GM12878 (cell line): ENCODE measurements around the gene ARHGEF25. TPM values are rescaled to one million over a fixed set of nuclear protein-coding genes. Genes with fewer than 3 reads are reported as not detected.

Experiments
- ATAC-seq: fragments of 200-7000 bp; cut with Tn5 transposase; 3 replicates; pipeline ENCODE4 v1.9.1; 2020; ENCODE audit warnings: mild to moderate bottlenecking, moderate library complexity
- BruUV-seq: library from RNA; stranded (reverse); fragments of 400-500 nt; replicated peaks from 2 replicates; lab custom pipeline; 2021; lab: Mats Ljungman, UMichigan
- CTCF ChIA-PET: fragments of 300-600 bp; sonication (Branson Sonifier 250); formaldehyde crosslinking; extraction: SDS; loops from one replicate; lab custom pipeline; 2021; ENCODE audit warnings: inconsistent platforms; lab: Yijun Ruan, JAX
- POLR2A ChIA-PET: fragments of 350-600 bp; formaldehyde crosslinking; extraction: SDS; loops from one replicate; lab custom pipeline; 2021; ENCODE audit warnings: inconsistent platforms; lab: Charles Lee
- RAD21 ChIA-PET: fragments of 300-600 bp; sonication (Branson Sonifier 250); formaldehyde crosslinking; loops from one replicate; lab custom pipeline; 2023; ENCODE audit warnings: antibody characterized with exemption; ENCODE audit not compliant: unreplicated experiment; lab: Charles Lee
- SMC1A ChIA-PET: fragments of 300-600 bp; sonication (Branson Sonifier 250); formaldehyde crosslinking; loops from one replicate; lab custom pipeline; 2023; ENCODE audit not compliant: unreplicated experiment, uncharacterized antibody; lab: Charles Lee
- DNase-seq: peaks from one replicate; pipeline ENCODE4 v3.0.0-alpha.2; 2011; ENCODE audit warnings: low read depth, low spot score
- FAIRE-seq: peaks from 3 replicates; lab custom pipeline; 2011; peaks lifted over from hg19 to GRCh38; lab: Jason Lieb, UNC
- H2AFZ ChIP-seq: 2 replicates; pipeline ENCODE4 v1.6.0; 2011; ENCODE audit warnings: low read depth, low read length, control low read depth; ENCODE audit not compliant: control insufficient read depth
- H3K27ac ChIP-seq: 2 replicates; pipeline ENCODE4 v1.5.1; 2011; ENCODE audit warnings: control low read depth; ENCODE audit not compliant: control insufficient read depth, insufficient read depth
- H3K27me3 ChIP-seq, 2 experiments: replicated peaks in 1 of 2; 2 replicates each; pipeline versions ENCODE4 v1.6.0 to v1.6.1; 2011; ENCODE audit warnings: low read length in 1 of 2; ENCODE audit not compliant: control insufficient read depth in 2 of 2, insufficient read depth in 2 of 2
- H3K36me3 ChIP-seq, 2 experiments: 2 replicates each; pipeline ENCODE4 v1.5.1; 2011; ENCODE audit warnings: low read length in 1 of 2; ENCODE audit not compliant: control insufficient read depth in 2 of 2, insufficient read depth in 2 of 2
- H3K4me1 ChIP-seq: 2 replicates; pipeline ENCODE4 v1.6.1; 2011; ENCODE audit warnings: mild to moderate bottlenecking, low read length, moderate library complexity, mixed read lengths; ENCODE audit not compliant: control insufficient read depth, insufficient read depth
- H3K4me2 ChIP-seq: 2 replicates; pipeline ENCODE4 v1.6.0; 2011; ENCODE audit warnings: control low read depth; ENCODE audit not compliant: control insufficient read depth, insufficient read depth
- H3K4me3 ChIP-seq: fragments of 200-600 bp; sonication (generic); 2 replicates; pipeline ENCODE4 v1.5.1; 2016
- H3K79me2 ChIP-seq: 2 replicates; pipeline ENCODE4 v1.6.0; 2011; ENCODE audit warnings: low read length; ENCODE audit not compliant: control insufficient read depth, insufficient read depth
- H3K9ac ChIP-seq: 2 replicates; pipeline ENCODE4 v1.8.0; 2011; ENCODE audit warnings: low read length, control low read depth, mixed read lengths; ENCODE audit not compliant: control insufficient read depth, insufficient read depth
- H3K9me3 ChIP-seq: replicated peaks from 3 replicates; pipeline ENCODE4 v1.5.1; 2011; ENCODE audit warnings: mild to moderate bottlenecking, low read length; ENCODE audit not compliant: control insufficient read depth, insufficient read depth
- H4K20me1 ChIP-seq: 2 replicates; pipeline ENCODE4 v1.6.0; 2011; ENCODE audit not compliant: control insufficient read depth, insufficient read depth
- BMI1 ChIP-seq: fragments of 450-650 bp; IDR thresholded peaks from 2 replicates; pipeline ENCODE4 v1.6.1; 2016; ENCODE audit warnings: mild to moderate bottlenecking, moderate library complexity, borderline replicate concordance
- BRCA1 ChIP-seq: IDR thresholded peaks from 2 replicates; pipeline ENCODE4 v1.6.1; 2011; ENCODE audit warnings: low read depth, low read length, improper control_type of control experiment
- CHD1 ChIP-seq: IDR thresholded peaks from 2 replicates; pipeline ENCODE4 v1.6.1; 2012; ENCODE audit warnings: low read depth, low read length, improper control_type of control experiment
- ETV6 ChIP-seq, 2 experiments: fragments of 450-650 bp in 1 of 2; IDR thresholded peaks in 1 of 2; conservative IDR thresholded peaks in 1 of 2; 2 replicates each; pipeline ENCODE4 v1.6.1; 2014; ENCODE audit warnings: antibody characterized with exemption in 1 of 2, borderline replicate concordance in 1 of 2, low read depth in 1 of 2, mild to moderate bottlenecking in 1 of 2, moderate library complexity in 1 of 2
- FOXK2 ChIP-seq: fragments of 450-650 bp; IDR thresholded peaks from 2 replicates; pipeline ENCODE4 v1.6.1; 2017; ENCODE audit warnings: mild to moderate bottlenecking, moderate library complexity
- IKZF1 ChIP-seq: fragments of 450-650 bp; conservative IDR thresholded peaks from 2 replicates; pipeline ENCODE4 v1.6.1; 2017; ENCODE audit warnings: antibody characterized with exemption, mild to moderate bottlenecking
- JUND ChIP-seq: IDR thresholded peaks from 2 replicates; pipeline ENCODE4 v1.6.1; 2012; ENCODE audit warnings: low read depth, mild to moderate bottlenecking, low read length, improper control_type of control experiment, moderate library complexity
- PBX3 ChIP-seq: IDR thresholded peaks from 2 replicates; pipeline ENCODE4 v1.6.1; 2011; ENCODE audit warnings: mild to moderate bottlenecking, low read depth, low read length, moderate library complexity; ENCODE audit not compliant: insufficient replicate concordance
- SMAD5 ChIP-seq: IDR thresholded peaks from 2 replicates; pipeline ENCODE4 v1.6.1; 2016; ENCODE audit warnings: antibody characterized with exemption, low read depth
- SMARCA5 ChIP-seq: fragments of 450-650 bp; IDR thresholded peaks from 2 replicates; pipeline ENCODE4 v1.6.1; 2017; ENCODE audit warnings: mild to moderate bottlenecking
- ZBTB33 ChIP-seq: fragments of 450-650 bp; IDR thresholded peaks from 2 replicates; pipeline ENCODE4 v1.6.1; 2017; ENCODE audit warnings: mild to moderate bottlenecking
- WGBS: methylation state at CpG from one replicate; pipeline ENCODE4 v1.1.6; 2016; ENCODE audit warnings: low lambda C conversion rate; ENCODE audit not compliant: insufficient replicate concordance, insufficient coverage; ENCODE audit errors: missing lambda C conversion rate; 5-methylcytosine and 5-hydroxymethylcytosine counted together
- in situ Hi-C: fragments of 300-500 bp; cut with MboI; formaldehyde crosslinking; loops from 9 replicates; pipeline ENCODE4 v1.14.3; 2018; ENCODE audit warnings: mixed read lengths
- intact Hi-C: fragments of 100-400 bp; cut with micrococcal nuclease; formaldehyde crosslinking; loops from one replicate; pipeline ENCODE4 v1.14.2; 2022; ENCODE audit not compliant: unreplicated experiment
- polyA plus RNA-seq, 11 experiments: library from polyadenylated mRNA; depleted of rRNA in 4 of 11; unstranded in 6 of 11; stranded (reverse) in 5 of 11; fragments of >200 nt; fragmentation: Nextera tagmentation in 4 of 11; fragmentation: Illumina TruSeq in 1 of 11; extraction: Ambion mirVana in 4 of 11; extraction: Trizol in 1 of 11; gene quantifications; 1 replicate in 1 of 11; 2 replicates in 10 of 11; pipeline versions ENCODE4 v1.2.1 to v1.2.3, GENCODE V29; 2011 to 2016; ENCODE audit warnings: inconsistent platforms in 2 of 11, missing spikeins in 2 of 11, low read depth in 1 of 11
- total RNA-seq, 4 experiments: library from RNA; depleted of rRNA in 3 of 4; stranded (reverse); fragments of >200 nt in 3 of 4; fragmentation: Illumina TruSeq in 1 of 4; extraction: Trizol in 1 of 4; gene quantifications; 2 replicates each; pipeline versions ENCODE4 v1.2.1 to v1.2.3, GENCODE V29; 2013 to 2021
- TF ChIP-seq, protein P1 (sequence below): fragments of 450-650 bp; IDR thresholded peaks from 2 replicates; pipeline ENCODE4 v1.6.1; 2018; ENCODE audit warnings: mild to moderate bottlenecking, low read depth, moderate library complexity; ENCODE audit not compliant: partially characterized antibody
- TF ChIP-seq, protein P2 (sequence below): IDR thresholded peaks from 2 replicates; pipeline ENCODE4 v1.6.1; 2011; ENCODE audit warnings: low read depth, low read length, improper control_type of control experiment, borderline replicate concordance

ARHGEF25 gene
- total and polyA plus RNA-seq, 10 of the 15 experiments (the other 5 are each of a cell fraction or from before 2014, with no cell fraction given) = 0.08 to 4.5 (median 1.2) TPM; not detected in 3

GRCh38 chr12:57629897-57630471, 18.7 kb downstream of the ARHGEF25 start (continued):
- TF ChIP-seq, protein P1, sequence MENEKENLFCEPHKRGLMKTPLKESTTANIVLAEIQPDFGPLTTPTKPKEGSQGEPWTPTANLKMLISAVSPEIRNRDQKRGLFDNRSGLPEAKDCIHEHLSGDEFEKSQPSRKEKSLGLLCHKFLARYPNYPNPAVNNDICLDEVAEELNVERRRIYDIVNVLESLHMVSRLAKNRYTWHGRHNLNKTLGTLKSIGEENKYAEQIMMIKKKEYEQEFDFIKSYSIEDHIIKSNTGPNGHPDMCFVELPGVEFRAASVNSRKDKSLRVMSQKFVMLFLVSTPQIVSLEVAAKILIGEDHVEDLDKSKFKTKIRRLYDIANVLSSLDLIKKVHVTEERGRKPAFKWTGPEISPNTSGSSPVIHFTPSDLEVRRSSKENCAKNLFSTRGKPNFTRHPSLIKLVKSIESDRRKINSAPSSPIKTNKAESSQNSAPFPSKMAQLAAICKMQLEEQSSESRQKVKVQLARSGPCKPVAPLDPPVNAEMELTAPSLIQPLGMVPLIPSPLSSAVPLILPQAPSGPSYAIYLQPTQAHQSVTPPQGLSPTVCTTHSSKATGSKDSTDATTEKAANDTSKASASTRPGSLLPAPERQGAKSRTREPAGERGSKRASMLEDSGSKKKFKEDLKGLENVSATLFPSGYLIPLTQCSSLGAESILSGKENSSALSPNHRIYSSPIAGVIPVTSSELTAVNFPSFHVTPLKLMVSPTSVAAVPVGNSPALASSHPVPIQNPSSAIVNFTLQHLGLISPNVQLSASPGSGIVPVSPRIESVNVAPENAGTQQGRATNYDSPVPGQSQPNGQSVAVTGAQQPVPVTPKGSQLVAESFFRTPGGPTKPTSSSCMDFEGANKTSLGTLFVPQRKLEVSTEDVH = no peak
- TF ChIP-seq CHD1 (no peak), JUND (no peak), SMARCA5 (no peak), BRCA1 (no peak), PBX3 (no peak), BMI1 (no peak)

DNA sequence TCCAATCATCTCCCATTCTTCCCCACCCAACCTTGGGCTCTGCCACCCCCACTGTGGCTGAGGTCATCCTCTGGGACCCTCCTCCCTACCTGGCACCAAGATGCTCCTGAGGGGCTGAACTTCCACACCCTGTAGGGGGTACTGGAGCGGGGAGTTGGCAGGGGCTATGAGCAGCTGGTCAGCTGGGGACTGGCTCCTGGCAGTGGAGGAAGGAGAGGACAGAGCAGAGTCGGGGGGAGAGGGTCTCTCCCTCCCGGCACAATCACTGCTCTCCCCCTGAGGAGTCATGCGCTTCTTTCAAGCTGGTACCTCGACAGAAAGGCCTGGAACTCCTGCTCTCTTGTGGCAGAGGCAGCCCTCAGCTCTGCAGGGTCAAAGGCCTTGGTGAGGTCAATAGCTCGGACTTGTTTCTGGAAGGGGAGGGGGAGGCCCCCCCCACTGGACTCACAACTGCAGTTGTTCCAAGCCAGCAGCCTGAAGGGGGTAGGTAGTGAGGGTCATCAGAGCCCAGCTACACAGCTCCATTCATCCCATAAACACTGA, 19.7 kb downstream of the ARHGEF25 start:
- in situ Hi-C loops = no loop called here
- SMC1A ChIA-PET = interaction anchor here (0.8 to 1.2 kb wide), 2 partner anchors 9 to 47 kb away, joined by 3 to 5 read pairs; no protein-coding TSS in a partner anchor
- DNase-seq (no peak), FAIRE-seq (no peak), ATAC-seq (no peak)
- H3K79me2 ChIP-seq = no peaks in the 10 kb centered on the region
- H3K9ac ChIP-seq = no peak overlapping the region
- POLR2A ChIA-PET = interaction anchor here (0.6 kb wide), 1 partner anchor 840 kb away, joined by 3 read pairs; no protein-coding TSS in a partner anchor
- H4K20me1 ChIP-seq = no peaks in the 10 kb centered on the region
- H2AFZ ChIP-seq = no peak overlapping the region
- RAD21 ChIA-PET = no interaction called here
- no peaks in the 10 kb centered on the region for H3K36me3 ChIP-seq
- H3K4me2 ChIP-seq = no peak overlapping the region
- no peak overlapping the region for H3K27ac ChIP-seq
- intact Hi-C loops = no loop called here
- no TSS peak for BruUV-seq
- TF ChIP-seq IKZF1 (no peak), FOXK2 (no peak), SMAD5 (no peak), ZBTB33 (no peak), ETV6 (conservative IDR thresholded peaks at IDR 0.05 in 1 of 2, IDR thresholded peaks at IDR 0.05 in 1 of 2; ENCODE audit: borderline replicate concordance in 1 of 2, low read depth in 1 of 2) (no peak)
- TF ChIP-seq, protein P2, sequence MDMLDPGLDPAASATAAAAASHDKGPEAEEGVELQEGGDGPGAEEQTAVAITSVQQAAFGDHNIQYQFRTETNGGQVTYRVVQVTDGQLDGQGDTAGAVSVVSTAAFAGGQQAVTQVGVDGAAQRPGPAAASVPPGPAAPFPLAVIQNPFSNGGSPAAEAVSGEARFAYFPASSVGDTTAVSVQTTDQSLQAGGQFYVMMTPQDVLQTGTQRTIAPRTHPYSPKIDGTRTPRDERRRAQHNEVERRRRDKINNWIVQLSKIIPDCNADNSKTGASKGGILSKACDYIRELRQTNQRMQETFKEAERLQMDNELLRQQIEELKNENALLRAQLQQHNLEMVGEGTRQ = no peak
- no peaks in the 10 kb centered on the region for H3K4me1 ChIP-seq
- H3K27me3 ChIP-seq = peaks cover 23% of the 10 kb centered on the region in 2 experiments
- CTCF ChIA-PET = interaction anchor here (0.9 to 1.4 kb wide), 4 partner anchors 16 to 179 kb away, joined by 3 to 11 read pairs (median 5); no protein-coding TSS in a partner anchor
- H3K9me3 ChIP-seq = no peaks in the 10 kb centered on the region
- no peak overlapping the region for H3K4me3 ChIP-seq
- WGBS = 12% methylated on average over 6 of the region's 6 CpGs
